Testis (tissue), 3 donors: ENCODE results near the gene DSTN. TPM values are rescaled to one million over a fixed set of nuclear protein-coding genes. Genes with fewer than 3 reads are reported as not detected.

Source experiments
- DNase-seq: peaks from one replicate; pipeline ENCODE4 v3.0.0-alpha.2; 2019
- H3K27ac ChIP-seq, 2 donors: fragments of 200-600 bp; sonication (generic); one replicate each; pipeline ENCODE4 v1.5.1; 2019
- H3K27me3 ChIP-seq: fragments of 200-600 bp; sonication (generic); one replicate; pipeline ENCODE4 v1.5.1; 2019
- H3K36me3 ChIP-seq: fragments of 200-600 bp; sonication (generic); one replicate; pipeline ENCODE4 v1.5.1; 2017; ENCODE audit warnings: low read depth; ENCODE audit errors: missing control alignments
- H3K4me1 ChIP-seq: fragments of 200-600 bp; sonication (generic); one replicate; pipeline ENCODE4 v1.5.1; 2019
- H3K4me3 ChIP-seq, 2 donors: fragments of 200-600 bp; sonication (generic); one replicate each; pipeline ENCODE4 v1.5.1; 2017 to 2019
- H3K9me3 ChIP-seq: fragments of 200-600 bp; sonication (generic); one replicate; pipeline ENCODE4 v1.5.1; 2017
- POLR2A ChIP-seq: fragments of 450-650 bp; IDR thresholded peaks from one replicate; pipeline ENCODE4 v1.6.1; 2017; ENCODE audit warnings: antibody characterized with exemption, mild to moderate bottlenecking, moderate library complexity
- WGBS, 2 donors: methylation state at CpG; one replicate each; pipeline ENCODE4 v1.1.5; 2018; 5-methylcytosine and 5-hydroxymethylcytosine counted together
- intact Hi-C: fragments of 100-400 bp; cut with DNase I; formaldehyde crosslinking; loops from one replicate; pipeline ENCODE4 v1.15.1; 2023; ENCODE audit warnings: low total_unique reads
- polyA plus RNA-seq: library from polyadenylated mRNA; stranded (reverse); fragments of 350-450 nt; fragmentation: Illumina TruSeq; extraction: RNeasy Lipid Tissue Mini Kit (QIAGEN cat#74804); gene quantifications from one replicate; pipeline ENCODE4 v1.2.3, GENCODE V29; 2014; ENCODE audit warnings: low read depth, low replicate concordance; ENCODE audit not compliant: insufficient read depth
- total RNA-seq, 2 donors: library from RNA; depleted of rRNA; stranded (reverse); fragments of >200 nt; gene quantifications; one replicate each; pipeline ENCODE4 v1.2.3, GENCODE V29; 2016
- TF ChIP-seq, protein P1 (sequence below), 3 experiments: fragments of 450-650 bp in 2 of 3; fragments of 200-600 bp in 1 of 3; sonication (generic) in 1 of 3; IDR thresholded peaks; one replicate each; pipeline ENCODE4 v1.5.1; 2016 to 2019; ENCODE audit warnings: antibody characterized with exemption in 3 of 3, mild to moderate bottlenecking in 2 of 3, moderate library complexity in 1 of 3

Gene DSTN
- total and polyA plus RNA-seq, 3 donors from 2014 or later: 121 to 301 (median 148) TPM

DNA sequence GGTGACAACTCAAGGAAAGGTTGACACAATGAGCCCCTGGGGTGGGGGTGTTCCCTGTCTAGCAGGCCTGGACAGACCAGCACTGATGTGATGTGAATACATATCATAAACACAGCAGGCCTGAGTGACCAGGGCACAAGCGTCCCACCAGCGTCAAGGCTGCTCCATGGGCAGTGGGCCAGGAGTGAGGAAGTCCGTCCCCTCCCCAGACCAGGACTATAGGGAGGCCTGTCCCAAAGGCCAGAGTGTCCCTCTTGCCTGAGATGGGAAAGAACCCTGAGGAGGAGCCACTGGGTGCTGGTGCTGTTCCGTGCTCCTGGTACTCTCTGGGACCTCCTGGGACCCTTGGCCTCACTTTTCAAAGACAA lies 67.5 kb downstream of the DSTN start:
- H3K27me3 ChIP-seq: no peaks in the 10 kb centered on the region
- H3K9me3 ChIP-seq: no peaks in the 10 kb centered on the region
- TF ChIP-seq POLR2A: no peak
- TF ChIP-seq, protein P1, sequence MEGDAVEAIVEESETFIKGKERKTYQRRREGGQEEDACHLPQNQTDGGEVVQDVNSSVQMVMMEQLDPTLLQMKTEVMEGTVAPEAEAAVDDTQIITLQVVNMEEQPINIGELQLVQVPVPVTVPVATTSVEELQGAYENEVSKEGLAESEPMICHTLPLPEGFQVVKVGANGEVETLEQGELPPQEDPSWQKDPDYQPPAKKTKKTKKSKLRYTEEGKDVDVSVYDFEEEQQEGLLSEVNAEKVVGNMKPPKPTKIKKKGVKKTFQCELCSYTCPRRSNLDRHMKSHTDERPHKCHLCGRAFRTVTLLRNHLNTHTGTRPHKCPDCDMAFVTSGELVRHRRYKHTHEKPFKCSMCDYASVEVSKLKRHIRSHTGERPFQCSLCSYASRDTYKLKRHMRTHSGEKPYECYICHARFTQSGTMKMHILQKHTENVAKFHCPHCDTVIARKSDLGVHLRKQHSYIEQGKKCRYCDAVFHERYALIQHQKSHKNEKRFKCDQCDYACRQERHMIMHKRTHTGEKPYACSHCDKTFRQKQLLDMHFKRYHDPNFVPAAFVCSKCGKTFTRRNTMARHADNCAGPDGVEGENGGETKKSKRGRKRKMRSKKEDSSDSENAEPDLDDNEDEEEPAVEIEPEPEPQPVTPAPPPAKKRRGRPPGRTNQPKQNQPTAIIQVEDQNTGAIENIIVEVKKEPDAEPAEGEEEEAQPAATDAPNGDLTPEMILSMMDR (IDR thresholded peaks at IDR 0.05): no peak
- no peak overlapping the region for H3K4me3 ChIP-seq
- DNase-seq: no peak
- intact Hi-C loops: no loop called here
- H3K36me3 ChIP-seq: no peaks in the 10 kb centered on the region
- peaks cover 43% of the 10 kb centered on the region for H3K4me1 ChIP-seq
- H3K27ac ChIP-seq: no peak overlapping the region
- WGBS, 2 donors: 51 to 53% methylated on average over 4 of the region's 4 CpGs

DNA sequence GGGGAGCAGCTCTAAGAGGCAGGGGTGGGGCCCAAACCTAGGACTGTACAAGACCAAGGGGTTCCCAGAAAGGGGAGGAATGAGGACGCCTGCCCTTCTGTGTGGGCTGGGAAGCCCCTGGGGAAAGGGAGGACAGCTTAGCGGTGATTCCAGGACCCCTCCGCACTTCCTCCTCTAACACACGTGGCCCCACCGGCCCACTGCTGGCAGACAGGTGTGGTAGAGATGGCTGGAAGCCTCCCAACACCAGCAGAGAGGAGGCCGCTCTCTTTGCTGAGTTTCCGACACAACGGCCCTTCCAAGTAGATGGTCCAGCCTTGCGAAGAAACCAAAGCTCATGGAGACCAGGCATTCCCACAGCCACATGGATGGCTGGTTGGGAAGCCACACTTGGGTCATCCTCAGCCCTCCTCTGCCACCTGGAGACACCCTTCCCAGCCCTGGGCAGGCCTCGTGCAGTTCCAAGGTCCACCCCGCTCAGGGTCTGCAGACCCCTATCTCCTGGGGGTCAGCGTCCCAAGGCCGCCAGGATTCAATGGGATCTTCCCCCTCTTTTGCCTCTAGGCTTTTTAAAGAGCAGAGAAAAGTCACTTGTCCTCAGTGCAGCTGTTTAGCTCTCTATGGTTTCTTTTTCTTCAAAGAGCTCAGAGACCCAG lies 68.2 kb downstream of the DSTN start:
- Histone ChIP-seq H3K27me3 (no peaks in the 10 kb centered on the region), H3K9me3 (no peaks in the 10 kb centered on the region), H3K4me1 (peaks cover 43% of the 10 kb centered on the region), H3K27ac (no peak overlapping the region), H3K4me3 (no peak overlapping the region), H3K36me3 (no peaks in the 10 kb centered on the region)
- DNase-seq: no peak
- 76 to 88% methylated on average over 9 to 13 of the region's 13 CpGs for WGBS, 2 donors
- TF ChIP-seq, protein P1 (IDR thresholded peaks at IDR 0.05): no peak
- TF ChIP-seq POLR2A: no peak
- intact Hi-C loops: no loop called here

DNA sequence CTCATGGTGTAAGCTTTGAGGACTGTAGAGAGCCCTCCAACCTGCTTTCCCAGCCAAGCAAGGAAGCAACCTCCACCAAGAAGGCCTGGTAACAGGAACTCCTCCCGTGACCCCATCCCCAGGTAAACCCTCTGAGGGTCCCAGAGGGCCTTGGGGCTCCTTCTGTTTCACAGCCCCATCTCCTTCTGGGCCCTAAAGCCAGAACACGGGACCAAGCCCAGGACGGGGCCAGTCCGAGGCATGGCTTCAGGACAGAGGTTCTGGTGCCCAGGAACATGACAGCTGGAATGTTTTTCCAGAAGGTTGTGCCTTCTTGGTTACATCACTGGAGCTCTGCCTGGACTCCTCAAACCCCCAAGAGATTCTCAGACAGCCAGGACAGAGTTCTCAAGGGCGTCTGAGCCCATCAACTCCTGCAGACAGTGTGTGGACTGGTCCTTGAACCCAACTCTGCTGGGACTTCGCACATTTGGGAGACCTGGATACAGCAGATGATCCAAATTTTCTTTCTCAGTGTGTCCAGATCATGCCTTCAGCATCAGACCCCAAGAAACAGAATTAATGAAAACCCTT lies 69.0 kb downstream of the DSTN start:
- intact Hi-C loops: no loop called here
- H3K27me3 ChIP-seq: no peaks in the 10 kb centered on the region
- peaks cover 39% of the 10 kb centered on the region for H3K4me1 ChIP-seq
- DNase-seq: no peak
- no peaks in the 10 kb centered on the region for H3K9me3 ChIP-seq
- H3K36me3 ChIP-seq: no peaks in the 10 kb centered on the region
- TF ChIP-seq, protein P1 (IDR thresholded peaks at IDR 0.05): no peak
- TF ChIP-seq POLR2A: no peak
- WGBS, 2 donors: 88% methylated on average over 2 to 6 of the region's 6 CpGs
- no peak overlapping the region for H3K27ac ChIP-seq
- H3K4me3 ChIP-seq: no peak overlapping the region

DNA sequence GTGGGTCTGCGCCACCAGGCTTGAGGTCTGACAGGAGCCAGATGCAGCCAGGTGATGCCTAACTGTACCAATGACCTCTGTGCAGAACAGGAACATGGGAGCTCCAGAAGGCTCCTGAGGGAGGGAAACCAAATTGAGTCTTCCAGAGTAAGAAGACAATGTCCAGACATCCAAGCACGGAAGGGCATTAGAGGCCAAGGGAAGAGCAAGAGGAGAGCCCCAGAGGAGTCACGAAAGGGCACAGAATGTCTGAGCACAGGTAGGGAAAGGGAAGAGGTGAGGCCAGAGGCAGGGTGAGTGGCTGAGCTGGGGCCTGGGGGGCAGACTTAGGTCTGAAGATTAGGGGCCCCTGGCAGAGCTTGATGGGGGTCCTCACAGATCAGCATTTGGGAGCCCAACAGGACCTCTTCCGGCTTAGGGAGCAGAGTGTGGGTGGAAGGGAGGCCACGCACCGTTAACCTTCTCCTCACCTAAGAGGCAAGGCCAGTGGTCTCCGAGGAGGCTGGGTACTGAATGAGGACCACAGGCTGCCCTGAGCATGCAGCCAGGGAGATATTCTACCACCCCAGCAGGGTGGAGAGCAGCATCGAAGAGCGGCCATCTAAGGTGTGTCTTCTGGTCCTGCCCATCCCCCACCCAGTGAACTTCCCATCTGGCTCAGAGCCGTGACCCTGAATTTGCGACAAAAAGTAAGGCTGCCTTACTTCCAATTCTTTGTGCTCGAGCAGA lies 70.4 kb downstream of the DSTN start:
- no peak overlapping the region for H3K27ac ChIP-seq
- intact Hi-C loops: no loop called here
- no peak overlapping the region for H3K4me3 ChIP-seq
- no peaks in the 10 kb centered on the region for H3K27me3 ChIP-seq
- no peaks in the 10 kb centered on the region for H3K36me3 ChIP-seq
- WGBS, 2 donors: 86 to 98% methylated on average over 10 to 12 of the region's 12 CpGs
- TF ChIP-seq, protein P1 (IDR thresholded peaks at IDR 0.05): no peak
- TF ChIP-seq POLR2A: no peak
- no peaks in the 10 kb centered on the region for H3K9me3 ChIP-seq
- H3K4me1 ChIP-seq: peaks cover 25% of the 10 kb centered on the region
- no peak for DNase-seq
